ENCODE results near the gene FAM210A.

FAM210A gene

DNA sequence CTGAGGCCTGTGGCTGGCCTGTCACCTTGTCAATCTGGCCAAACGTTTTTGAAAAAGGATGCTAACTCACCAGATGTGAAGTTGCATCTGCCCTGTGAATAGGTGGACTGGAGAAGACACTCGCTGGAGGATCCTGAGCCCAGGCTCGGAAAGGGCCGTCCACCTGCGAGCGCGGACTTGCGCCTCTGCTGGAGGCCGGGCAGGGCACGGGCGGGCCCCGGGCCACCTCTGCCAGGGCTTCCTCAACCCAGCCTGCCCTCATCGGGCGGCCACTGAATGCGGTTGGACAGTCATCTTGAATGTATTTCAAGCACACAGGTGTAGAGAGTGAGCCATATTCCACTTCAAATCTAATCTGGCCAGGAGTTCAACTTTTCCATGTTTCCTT, 83.9 kb downstream of the FAM210A start:
- DNase-seq, result no peak

DNA sequence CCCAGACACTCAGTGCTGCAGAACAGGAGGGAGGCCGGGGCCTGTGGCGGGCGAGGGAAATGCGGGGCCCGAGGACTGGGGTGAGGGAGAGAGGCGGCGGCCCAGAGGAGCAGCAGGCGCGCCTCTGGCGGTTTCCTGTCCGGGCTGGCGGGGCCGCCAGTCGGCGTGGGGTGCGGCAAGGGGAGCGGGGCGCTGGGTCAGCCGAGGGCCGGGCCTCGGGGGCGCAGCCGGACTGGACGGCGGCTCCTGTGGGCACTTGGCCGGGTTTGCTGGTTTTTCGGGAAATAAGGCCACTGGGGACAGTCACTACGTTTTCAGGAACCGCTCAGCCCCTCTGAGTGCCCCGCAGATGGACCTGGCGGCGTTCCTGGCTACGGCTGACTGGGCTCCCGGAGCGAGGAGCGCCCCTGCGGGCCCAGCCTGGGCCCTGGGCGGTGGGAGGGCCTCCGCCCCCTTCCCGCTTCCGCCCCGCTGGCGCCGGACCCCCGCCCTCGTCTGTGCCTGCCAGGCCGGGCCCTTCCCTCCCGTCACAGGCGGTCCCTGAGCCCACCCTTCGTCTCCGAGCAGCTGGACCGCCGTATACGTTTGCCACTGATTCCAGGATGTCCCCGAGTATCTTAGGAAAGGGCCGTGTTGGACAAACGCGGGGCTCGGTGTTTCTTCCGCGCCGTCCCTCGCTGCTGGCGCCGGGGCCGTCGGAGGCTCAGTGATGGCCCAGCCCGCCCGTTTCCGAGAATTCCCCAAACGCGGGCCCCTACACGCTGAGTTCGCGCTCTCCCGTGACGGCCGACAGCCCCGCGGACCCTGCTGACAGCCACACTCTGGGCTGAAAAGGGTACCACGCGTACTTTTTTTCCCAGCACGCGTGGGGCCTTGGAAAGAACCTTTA, 84.6 kb downstream of the FAM210A start:
- no peak for DNase-seq

DNA sequence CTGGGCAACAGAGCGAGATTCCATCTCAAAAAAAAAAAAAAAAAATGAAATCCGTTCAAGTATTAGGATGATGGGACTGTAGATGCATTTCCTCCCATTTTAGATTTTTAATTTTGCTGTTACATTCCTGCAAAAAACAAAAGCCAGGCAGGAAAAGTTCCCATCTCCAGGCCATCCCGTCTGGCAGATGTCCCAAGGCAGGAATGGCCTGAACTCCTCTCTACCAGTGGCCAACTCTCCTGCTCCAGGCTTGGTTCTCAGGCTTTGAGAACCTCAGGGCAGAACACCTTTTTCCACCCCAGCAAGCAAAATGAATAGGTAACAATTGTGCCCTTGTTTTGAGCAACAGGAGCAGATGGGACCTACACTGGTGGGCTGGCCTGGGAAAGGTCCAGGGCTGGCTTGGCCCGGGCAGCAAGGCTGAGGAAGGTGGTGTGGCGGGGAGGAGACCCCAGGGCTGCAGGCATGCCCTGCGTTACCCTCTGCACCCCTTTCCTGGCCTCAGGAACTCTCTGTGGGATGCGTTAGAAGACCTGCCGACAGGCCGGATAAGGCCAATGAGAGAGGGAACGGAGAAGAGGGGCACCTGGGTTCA, 86.0 kb downstream of the FAM210A start:
- no peak for DNase-seq

DNA sequence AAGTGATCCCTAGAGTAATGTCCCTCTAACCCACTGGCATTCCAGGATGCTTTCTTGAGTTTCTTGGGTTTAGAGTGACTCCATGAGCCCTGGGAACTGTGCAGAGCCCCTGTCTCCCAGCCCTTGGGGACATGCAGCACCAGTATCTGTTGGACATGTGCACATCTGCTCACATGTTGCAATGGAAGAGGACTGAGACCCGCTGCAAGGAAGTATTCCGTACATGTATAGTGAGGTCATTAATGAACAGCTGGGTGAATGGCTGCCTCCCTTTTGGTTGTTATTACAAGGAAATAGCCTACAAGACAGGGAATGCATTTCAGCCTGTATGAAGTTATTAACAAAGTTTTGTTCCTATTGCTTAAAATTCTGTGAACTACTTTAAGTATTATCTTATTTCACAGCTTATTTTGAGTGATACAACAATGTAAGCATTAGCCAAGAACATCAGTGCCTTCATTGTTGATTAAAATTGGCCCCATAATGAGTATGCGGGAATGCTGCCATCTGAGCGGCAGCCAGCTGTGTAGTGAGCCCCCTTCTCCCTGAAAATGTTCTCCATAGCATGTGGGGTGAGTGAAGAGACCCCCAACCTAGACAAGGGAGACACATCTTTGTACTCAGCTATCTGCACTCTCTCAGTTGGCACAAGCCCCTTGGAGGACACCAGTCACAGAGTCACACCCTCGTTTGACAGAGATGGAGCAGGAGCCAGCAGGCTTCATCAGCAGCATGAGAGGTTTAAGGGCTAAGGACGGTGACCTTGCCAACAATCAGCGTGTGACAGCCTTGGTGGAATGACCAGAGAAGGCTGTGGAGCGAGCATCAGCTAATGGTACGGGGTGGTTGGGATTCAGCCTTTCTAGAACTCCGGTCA, 87.4 kb downstream of the FAM210A start:
- no peak for DNase-seq

DNA sequence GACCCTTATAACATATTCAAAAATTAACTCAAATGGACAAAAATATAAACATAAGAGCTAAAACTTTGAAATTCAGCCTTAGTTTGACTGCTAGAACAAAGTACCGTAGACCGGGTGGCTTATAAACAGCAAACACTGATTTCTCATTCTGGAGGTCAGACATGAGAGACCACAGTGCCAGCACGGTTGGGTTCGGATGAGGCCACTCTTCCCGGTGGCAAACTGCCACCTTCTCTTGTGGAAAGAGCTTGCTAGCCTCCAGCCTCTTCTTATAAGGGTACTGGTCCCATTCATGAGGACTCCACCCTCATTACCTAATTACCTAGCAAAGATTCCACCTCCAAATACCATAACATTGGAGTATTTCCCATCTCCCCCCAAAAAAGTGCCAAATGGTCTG, 91.3 kb downstream of the FAM210A start:
- DNase-seq, result no peak

DNA sequence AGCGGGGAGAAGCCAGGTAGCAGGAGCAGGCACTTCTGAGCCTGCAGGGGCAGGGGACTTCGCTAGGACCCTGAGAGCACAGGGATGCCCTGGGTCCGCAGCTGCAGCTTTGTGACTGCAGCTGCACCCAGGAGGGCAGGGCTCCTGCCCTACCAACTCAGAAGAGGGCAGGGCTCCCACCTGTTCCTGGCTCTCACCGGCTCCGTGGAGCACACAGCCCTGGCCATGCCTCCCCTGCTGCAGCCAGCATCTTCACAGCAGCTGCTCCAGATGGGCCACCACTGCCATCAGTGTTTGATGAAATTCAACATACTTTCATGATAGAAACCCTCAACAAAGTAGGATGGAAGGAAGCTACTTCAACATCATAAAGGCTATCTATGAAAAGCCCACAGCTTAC, 92.7 kb downstream of the FAM210A start:
- DNase-seq, result no peak

DNA sequence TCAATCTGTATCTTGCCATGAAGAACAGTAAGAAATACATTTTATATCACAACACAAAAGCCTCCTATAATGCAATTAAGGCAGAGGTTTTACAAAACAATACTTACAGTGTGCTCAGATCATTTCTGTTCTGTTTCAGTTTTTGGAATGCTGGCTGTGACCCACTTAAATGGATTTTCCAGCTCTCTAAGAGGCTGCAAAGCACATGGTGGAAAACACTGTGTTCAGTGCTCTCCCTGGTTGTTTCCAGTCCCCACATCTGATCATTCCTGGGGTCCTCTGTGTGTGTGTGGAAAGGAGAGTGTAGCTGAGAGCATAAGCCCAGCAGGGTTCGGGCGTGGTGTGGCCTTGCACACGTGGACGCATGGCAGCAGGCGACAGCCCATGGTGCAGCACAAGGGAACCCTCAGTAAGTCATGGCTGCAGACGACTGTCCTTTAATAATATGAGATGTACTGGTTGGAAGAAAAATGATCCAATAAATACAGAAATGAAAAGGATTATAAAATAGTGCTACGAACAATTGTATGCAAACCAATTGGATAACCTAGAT, 95.6 kb downstream of the FAM210A start:
- no peak for DNase-seq

DNA sequence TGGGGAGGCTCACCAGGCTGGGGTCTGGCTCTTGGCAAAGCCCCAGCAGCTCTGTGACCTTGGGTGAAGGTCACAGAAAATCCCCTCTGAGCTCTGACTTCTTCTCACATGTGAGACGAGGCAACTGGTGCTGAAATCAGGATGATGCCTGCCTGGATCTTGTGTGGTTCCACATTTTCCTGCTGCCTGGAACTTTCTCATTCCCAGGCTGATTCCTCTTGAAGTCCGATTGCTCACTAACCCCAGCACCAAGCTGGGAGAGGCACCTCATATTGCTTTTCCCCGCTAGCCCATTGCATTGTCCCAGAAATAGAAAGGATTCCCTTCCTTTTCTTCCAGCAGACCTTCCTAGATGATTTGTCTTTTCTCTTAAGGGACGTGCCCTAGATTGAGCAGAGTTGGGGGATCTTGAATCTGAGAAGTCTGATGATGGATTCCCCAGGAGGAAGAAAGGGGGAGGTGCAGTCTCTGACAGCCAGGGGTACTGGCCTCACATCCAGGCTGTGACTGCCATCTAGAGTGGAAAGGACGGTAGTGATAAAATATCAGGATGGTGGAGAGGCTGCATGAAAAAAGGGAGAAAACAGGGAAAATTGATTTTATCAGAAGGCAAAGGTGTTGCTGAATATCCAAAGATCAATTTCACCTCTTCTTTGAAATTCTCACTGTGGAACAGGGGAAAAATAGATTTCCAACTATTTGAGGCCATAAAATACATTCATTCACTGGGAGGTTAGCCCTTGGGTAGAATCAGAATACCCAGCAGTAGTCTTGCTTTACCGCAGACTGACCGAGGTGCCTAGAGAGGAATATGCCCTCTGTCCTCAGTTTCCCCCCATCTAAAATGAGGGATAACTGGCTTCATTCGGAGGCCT, 96.3 kb downstream of the FAM210A start:
- peak; percentile 62 for DNase-seq

DNA sequence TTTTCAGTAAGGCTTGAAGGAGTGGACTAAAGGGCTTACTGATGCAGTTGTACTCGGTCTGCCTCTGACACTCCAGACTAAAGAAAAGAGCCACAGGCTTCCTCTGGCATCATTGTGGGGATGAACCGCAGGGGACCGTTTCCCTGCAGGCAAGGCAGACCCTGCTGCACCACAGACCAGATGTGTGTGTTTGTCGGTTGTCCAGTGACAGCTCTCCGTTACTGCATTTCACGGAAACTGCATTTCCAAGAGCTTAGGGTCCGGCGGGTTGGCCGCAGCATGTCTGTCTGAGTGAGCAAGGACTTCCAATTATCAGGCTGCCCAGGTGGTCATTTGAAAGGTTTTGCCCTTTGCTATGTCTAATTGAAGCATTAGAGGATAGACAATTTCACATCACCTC, 98.1 kb downstream of the FAM210A start:
- DNase-seq, result no peak

DNA sequence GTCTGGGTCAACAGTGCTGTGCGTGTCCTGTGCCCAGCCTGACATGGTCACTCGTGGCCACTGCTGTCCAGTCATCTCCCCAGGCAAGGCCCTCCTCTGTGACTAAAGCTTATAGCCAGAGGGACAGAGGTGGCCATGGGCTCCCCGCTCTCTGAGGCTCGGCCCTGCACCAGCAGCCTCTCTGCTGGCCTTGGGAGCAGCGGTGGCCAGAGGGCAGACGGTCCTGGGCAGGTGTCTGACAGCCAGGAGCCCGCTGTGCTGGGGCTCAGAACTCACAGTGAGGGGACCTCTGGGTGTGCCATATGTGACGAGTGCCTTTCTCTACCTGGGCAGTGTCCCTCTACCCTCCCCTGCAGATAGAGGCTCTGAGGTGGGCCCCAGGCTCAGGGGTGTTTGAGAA, 98.7 kb downstream of the FAM210A start:
- DNase-seq, result no peak

DNA sequence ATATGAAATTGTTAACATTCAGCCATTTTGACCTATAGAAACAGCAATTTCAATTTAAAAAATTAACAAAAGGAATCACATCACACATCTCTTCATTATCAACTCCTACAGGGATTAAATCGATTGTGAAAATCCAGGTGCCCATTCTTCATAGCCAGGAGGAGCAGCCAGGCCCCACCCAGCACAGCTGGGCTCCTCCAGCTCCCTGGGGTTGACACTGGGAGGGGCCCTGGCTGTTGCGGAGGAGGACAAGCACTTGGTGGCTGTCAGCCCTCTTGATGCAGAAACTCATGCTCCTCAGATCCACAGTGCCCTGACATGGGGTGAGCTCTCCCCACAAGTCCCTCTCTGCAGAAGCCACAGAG, 99.8 kb downstream of the FAM210A start:
- DNase-seq, result no peak

DNA sequence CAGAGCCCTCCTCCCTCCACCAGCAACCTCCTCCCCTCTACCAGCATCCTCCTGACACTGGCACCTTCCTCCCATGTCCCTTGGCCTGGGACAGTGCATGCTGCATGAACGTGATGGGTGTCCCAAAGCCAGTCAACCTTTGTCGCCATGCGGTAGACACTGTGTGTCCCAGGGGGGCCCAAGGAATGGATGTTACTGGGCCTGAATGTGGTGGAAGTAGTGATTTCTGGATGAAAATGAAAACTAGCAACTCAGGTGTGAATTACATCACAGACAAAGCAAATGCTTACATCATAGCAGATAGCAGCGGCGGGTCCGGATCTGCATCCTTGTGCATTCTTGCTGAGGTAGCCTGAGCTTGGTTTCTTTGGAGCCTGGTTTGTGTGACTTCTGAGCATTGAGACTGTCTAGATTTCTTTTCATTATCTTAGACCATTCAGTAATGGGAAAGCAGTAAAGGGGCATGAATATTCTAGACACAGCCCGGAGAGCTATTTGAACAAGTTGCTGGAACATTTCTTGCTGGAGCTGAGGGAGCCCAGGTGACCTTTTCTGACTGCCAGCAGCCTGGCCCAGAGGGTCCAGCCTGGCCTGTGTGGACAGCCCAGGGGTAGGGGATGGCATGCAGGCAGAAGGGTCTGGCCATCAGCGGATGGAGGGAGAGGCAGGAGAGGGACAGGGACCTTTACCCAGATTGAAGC, 100.4 kb downstream of the FAM210A start:
- no peak for DNase-seq

DNA sequence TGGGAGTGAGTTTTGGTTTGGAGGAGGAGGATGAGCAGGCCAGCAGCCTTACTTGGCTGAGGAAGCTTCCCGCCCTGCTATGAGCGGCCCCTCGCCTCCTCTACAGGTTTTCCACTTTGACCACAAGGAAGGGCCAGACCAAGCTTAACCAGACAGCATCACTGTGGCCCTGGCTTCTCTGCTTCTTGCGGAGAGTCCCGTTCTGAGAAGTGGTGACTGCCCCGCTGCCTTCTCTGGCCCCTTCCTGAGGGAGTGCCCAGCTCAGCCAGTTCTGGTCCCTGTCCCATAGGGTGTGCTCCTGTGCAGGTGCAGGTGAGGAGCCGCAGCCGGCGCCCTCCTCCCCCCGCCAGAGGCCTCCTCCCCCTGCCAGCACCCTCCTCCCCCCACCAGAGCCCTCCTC, 101.0 kb downstream of the FAM210A start:
- DNase-seq, result no peak

DNA sequence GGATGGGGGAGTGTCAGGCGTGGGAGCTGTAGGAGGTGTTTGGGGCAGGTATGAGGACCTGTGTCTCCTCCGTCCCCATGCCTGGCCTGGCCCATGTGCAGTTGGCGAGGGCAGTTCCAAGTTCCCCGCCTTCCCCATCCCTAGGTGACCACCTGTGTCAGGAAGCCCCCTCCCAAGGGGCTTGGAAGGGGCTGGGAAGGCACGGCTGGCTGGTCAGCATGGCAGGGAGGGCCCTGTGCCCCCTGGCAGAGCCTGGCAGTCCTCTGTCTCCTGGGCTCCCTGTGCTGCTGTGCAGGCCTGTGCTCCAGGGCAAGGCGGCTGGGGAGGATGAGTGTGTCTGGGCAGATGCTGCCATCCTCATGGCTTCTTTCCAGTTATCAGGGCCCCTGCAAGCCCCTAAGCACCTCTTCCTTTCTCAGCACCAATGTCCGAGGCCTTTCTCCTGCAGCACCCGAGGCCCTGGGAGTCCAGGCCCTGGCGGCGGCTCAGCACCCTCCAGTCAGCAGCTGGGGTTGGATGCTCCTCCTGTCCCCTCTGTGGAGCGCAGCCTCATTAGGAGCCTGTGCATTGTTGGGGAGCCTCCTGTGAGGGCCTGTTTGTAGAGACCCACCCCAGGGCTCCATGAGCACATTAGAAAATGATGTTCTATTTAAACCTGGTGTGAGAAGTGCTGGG, 101.7 kb downstream of the FAM210A start:
- no peak for DNase-seq

DNA sequence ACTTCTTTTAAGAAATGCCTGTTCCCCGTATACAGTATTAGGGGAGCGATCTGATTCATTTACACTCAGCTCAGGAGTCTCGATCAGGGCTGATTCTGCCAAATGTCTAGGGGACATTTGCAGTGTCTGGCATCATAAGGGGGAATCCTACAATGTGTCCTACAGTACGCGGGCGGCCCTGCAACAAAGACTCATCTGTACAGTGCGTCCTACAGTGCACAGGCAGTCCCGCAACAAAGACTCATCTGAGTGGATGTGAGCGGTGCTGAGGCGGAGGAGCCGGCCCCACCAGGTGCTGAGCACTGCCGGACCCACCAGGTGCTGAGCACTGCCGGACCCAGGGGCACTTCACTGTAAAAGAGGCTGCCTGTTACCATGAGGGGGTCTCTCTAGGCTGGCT, 102.5 kb downstream of the FAM210A start:
- DNase-seq, result no peak

DNA sequence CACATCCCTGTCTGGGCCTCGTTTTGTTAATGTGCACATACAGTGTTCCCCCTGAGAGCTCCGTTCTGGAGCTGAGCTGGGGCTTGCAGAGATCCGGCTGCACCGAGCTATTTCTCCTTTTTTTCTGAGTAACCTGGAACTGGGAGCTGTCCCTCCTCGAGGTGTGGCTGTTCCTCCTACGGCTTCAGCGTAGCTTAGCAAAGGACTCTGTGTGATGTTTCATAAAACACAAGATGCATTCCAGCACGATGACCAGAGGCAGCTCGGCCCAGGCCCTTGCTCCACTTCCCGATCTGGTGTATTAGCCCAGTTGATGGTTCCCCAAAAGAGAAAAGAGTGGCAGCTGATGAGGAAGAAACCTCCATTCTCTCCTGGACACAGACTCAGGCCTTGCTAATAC, 103.0 kb downstream of the FAM210A start:
- no peak for DNase-seq

DNA sequence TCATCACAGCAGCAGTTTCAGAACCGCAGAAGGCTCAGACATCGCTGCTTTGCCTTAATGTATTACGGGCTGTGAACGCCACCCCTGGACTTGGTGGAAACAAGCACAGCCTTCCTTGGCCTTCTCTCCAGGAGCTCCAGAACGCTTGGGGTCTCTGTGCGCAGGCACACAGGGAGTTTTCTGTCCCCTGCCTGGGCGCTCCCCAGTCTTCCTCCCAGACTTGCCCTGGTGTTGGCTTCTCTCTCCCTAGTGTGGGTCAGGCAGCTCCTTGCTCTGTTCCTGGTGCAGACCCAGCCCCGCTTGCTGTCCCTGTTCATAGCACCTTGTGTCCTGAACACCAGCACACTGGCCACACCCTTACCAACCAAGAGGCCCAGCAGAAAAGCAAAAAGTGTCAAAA, 103.6 kb downstream of the FAM210A start:
- DNase-seq, result no peak

DNA sequence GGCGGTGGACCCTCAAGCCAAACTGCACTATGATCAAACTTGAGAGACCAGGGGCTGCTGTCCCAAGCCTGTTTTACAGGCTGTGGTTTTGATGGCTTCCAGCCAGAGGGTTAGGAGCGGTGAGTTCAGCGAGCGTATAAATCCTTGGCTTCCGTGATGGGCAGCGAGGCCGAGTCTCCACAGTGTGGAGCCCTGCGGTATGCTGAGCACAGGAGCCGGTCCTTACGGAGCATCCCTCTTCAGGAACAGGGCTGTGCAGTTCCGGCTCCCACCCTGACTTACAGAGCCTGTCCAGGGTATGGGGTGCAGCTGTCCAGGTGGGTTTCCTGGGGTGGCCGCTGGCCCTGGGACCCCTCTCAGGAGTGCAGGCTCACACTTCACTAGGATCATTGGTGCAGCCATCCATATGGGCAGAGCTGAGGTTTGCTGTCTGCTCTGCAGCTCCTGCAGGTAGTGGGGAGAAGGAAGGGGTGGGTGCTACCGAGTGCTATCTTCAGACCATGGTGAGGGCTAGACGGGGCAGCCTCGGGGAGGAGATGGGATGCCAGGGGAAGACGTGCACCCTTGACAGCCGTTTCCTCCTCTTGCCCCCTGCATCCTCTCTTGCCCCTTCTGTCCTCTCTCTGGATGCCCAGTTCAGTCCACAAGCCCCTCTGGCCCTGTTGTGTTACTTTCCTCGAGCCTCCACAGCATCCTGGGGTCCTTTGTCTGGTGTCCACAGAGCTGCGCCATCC, 104.3 kb downstream of the FAM210A start:
- no peak for DNase-seq

DNA sequence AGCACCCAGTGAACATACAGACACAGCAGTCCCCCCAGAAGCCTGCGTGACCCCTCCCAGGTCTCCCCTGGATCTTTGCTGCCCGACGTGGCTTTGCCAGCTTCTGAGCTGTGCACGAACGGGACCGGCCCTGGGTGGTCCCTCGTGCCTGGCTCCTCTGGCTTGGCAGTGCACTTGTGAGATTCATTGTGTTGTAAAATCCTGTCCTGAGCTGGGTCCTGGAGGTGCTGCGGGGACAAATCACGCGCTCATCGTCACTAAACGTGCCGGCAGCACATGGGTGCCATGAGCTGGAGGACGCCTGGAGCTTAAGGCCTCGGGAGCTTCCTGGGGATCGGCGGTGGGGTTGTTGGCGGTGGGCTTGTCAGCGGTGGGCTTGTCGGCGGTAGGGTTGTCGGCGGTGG, 104.9 kb downstream of the FAM210A start:
- DNase-seq, result no peak

DNA sequence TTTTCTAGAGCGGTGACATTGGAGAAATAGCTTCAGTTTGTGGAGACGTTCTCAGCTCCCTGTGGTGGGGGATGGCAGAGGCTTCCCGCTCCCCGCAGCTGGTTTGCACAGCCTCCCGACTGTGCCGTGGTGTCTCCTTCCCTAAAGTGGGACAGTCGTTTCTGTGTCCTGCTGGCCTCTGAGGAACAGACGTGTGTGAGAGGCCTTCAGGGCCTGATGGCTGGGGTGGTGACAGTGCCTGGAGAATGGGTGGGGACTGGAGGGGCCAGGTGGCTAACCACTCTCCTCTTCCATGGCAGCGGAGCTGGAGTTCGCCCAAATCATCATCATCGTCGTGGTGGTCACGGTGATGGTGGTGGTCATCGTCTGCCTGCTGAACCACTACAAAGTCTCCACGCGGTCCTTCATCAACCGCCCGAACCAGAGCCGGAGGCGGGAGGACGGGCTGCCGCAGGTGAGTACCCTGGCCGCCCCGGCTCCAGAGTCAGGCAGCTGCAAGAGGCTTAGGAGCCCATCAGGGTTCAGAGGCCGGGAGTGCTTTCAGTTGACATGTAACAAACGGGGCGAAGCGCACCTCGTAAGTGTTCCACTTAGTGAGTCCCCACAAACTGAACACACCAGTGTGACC, 105.4 kb downstream of the FAM210A start:
- DNase-seq, result no peak

Data from fibroblast of upper back skin (primary cell).